ENCODE results near the gene GREM1.

GREM1 gene

GRCh38 chr15:32717426-32718226, at the start of gene GREM1:
TSS of gene GREM1 (plus strand) at chr15:32718004. CDS start at chr15:32730691, 12,687 bp downstream.
- DNase-seq (ENCODE audit: low read depth in 2 of 2): no peak

DNA sequence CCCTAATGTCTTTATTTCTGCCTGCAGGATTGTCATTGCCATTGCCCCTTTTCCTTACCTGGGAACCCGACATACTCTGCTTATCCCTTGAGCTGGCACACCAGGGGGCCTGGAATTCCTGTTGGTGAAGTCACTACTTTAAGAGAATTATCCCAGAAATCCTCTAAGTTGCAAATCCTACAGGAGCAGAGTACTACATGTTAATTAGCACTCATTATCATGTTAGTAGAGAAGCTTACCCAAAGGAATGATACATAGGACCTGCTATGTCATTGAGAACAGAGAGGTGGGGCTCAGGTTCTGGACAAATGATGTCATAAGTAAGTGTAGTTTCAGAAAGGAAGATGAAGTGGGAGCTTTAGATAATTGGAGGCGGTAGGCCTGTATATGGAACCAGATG, 48.9 kb upstream of the GREM1 start:
- DNase-seq (ENCODE audit: low read depth in 2 of 2): no peak

DNA sequence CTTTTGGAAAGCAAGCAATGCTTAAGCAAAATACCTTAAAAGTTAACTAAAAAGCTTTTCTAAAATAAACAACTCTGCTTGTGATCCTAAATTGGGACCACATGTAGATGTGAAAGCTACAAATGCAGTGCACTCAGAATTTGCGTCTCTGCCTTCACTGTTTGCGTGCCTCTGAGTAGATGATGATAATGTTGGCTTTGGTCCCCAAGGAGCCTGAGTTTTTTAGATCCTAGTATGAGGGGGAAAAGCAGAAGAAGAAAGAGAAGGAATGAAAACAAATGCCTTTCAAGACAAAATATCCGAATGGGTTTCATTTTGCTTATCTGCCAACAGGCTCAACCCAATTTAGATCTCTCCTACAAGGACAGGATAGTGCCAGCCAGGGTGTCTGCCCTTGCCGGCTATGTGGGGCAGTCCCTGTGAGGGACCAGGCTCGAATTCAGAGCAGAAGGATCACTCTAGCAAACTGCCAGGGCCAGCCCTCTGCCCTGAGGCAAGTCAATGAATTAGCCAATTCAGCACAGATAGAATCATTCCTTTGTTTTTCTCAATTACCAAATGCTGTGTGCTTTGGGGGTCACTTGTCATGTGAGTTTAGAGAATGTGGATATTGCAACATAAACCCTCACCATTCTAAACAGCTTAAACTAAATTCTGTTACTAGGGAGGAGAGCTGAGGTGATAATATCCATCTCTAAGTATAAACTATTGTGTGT, 47.8 kb upstream of the GREM1 start:
- DNase-seq (ENCODE audit: low read depth in 2 of 2): no peak

GRCh38 chr15:32670623-32671022, 47.2 kb upstream of the GREM1 start:
- DNase-seq (ENCODE audit: low read depth in 2 of 2): no peak

DNA sequence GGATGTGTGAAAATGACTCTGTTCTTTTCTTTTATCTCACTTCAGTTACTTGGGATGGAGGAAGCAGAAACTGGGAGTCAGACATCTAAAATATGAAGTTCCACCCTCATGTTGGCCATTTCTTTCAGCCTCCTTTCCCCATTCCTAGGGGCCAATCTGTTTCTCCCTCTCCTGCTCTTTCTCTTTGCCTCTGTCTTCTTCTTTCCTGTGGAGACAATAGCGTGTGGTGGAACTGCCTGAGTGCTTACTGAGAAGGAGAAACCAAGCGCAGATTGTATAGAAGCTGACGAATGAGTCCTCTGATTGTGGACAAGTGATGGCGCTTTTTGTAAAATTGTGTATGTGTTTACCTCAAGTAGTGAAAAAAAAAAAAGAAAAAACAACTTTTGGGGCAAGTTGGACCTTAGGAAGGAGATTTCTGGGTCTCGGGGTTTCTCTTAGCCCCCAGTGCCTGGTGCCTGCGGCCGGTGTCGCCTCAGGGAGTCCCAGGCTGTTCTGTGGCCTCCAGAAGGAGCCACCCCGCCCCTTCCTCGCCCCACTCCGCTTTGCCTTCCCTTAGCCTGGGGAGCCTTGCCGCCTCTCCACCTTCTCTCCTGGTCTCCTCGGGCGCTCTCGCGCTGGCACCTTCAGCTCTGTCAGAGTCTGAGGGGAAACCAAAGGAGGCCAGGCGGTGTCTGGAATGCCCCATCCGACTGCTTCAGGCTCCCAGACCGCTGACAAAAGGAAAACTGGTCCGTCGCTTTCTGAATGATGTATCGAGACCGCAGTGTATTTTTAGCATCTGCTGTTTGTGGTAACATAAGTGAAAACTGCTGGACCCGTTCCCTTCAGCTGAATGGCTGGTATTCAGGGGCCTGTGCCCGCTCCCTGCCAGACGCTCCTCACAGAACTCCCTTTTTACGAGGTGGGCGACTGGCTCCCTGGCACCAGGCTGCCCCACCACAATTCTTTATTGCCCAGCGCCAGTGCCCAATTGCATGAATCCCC, 46.2 kb upstream of the GREM1 start:
- DNase-seq (ENCODE audit: low read depth in 2 of 2): no peak

DNA sequence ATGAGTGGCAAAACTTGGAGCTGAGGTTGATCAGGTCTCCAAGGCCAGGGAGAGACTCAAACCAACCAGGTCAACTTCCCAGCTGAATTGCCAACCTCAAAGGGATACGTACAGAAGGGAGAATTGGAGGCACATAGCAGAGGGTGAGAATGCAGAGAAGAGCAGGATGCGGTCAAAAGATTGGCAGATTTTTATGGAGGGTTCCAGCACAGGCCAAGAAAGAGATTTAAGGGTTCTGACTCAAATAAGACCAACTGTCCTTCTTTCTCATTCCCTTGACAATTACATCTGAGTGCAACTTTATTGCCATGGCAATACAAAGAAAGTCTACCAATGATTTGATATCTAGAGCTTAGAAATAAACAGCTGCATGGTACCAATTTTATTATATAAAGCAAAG, 43.1 kb upstream of the GREM1 start:
- no peak for DNase-seq (ENCODE audit: low read depth in 2 of 2)

- DNase-seq (ENCODE audit: low read depth in 2 of 2): no peak
Observed at GRCh38 chr15:32675466-32675865, 42.3 kb upstream of the GREM1 start.

- DNase-seq (ENCODE audit: low read depth in 2 of 2): no peak
Observed at GRCh38 chr15:32676169-32676568, 41.6 kb upstream of the GREM1 start.

DNA sequence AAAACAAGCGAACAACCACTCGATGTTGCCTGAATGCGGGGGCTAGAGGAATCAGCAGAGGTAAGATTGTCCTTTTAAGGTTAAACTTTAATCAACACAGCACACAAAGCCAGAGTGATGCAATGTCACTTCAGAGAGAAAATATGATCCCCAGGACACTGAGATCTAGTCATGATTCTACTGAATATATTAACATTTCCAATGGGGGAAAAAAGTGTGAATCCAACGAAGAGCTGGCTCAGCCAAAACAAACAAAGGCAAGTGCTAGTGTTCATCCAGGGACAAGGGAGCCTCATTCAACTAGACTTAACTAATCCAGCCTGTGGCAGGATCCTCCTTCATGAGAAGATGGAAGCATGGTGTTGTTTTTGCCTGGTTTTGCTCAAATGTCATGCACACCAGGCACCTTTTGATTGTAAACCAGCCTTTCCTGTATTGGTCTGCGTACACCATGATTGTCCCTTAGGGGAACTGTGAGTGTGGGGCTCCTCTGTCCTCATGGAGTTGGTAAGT, 40.5 kb upstream of the GREM1 start:
- no peak for DNase-seq (ENCODE audit: low read depth in 2 of 2)

GRCh38 chr15:32679298-32679690, 38.5 kb upstream of the GREM1 start:
- DNase-seq (ENCODE audit: low read depth in 2 of 2): no peak

DNA sequence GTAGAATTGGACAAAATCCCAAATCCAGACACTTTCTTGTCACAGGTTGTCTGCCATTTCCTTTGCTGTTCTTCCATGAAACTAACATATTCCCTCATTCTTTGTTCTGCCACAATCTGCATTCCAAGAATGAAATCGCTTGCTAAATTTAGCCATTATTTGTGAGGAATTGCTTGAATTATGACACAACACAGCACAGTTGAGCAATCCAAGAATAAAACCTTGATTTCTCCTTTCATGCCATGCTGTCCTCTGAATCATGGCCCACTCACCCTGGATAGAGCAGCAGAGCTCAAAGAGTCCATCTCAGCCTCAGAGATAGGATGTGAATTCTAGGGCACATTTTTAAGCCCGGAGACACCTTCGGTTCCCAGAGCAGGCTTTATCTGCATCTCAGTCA, 35.2 kb upstream of the GREM1 start:
- no peak for DNase-seq (ENCODE audit: low read depth in 2 of 2)

DNA sequence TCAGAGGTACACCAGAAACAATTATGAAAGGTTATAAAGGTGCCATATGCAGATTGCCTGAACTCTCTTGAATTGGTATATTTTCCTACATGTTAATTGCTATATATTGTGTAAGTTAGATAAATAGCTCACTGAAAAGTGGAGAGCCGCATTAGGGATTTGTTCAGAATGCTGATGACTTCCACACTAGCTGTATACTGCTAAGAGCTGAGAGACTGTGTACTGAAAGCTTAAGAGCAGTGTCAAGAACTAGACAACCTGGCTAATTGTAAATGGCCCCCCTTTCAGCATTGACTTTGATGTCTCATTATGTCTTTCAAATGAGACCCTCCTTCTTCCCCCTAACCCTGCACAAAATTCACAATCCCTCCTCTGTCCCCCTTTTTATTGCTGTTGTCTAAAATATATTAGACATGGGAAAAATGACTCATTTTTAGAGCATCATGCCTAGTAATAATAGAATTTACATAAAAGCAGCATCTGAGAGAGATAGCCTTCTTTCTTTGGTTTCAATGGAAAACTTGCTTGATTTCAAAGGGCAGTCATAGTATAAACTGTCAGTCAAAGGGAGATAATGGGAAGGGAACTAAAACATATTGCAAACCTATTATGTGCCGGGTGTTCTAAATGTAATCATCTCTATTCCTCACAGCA, 34.7 kb upstream of the GREM1 start:
- DNase-seq (ENCODE audit: low read depth in 2 of 2): no peak

- DNase-seq (ENCODE audit: low read depth in 2 of 2): no peak
Observed at GRCh38 chr15:32683906-32684584, 33.8 kb upstream of the GREM1 start.

DNA sequence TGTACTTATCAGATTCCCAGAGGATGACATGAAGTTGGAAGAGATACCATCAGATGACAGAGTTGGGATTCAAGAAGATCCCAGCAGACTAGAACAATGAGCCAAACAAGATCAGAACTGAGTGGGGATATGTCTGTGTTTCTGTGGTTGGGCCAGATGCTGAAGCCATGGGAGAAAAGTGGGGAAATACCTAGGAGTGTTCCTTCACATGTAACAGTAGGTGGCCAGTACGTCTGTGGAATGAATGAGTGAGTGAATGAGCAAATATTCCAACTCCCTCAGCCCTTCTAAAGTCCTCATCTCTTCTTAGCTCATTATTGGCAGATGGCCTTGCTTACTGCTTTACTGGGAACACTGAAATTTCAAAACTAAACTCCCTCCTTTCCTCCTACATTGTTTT, 32.2 kb upstream of the GREM1 start:
- DNase-seq (ENCODE audit: low read depth in 2 of 2): no peak

DNA sequence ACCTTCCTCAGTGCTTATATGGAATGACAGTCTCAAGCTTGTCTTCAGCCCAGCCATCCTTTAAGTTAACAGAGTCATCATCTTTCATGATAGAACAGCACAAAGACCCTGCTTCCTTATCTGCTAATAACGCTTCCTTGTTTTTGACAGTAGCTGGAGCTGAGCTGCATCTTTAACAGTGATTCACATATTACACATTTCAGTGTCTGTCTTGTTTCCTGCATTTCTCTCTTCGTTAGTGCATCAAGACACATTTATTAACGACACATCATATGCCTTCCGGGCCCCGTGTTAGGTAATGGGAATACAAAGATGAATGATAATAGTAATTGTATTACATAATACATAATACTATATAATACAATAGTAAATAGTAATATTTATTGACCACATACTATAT, 30.2 kb upstream of the GREM1 start:
- no peak for DNase-seq (ENCODE audit: low read depth in 2 of 2)

GRCh38 chr15:32688151-32688639, 29.6 kb upstream of the GREM1 start:
- DNase-seq (ENCODE audit: low read depth in 2 of 2): no peak

DNA sequence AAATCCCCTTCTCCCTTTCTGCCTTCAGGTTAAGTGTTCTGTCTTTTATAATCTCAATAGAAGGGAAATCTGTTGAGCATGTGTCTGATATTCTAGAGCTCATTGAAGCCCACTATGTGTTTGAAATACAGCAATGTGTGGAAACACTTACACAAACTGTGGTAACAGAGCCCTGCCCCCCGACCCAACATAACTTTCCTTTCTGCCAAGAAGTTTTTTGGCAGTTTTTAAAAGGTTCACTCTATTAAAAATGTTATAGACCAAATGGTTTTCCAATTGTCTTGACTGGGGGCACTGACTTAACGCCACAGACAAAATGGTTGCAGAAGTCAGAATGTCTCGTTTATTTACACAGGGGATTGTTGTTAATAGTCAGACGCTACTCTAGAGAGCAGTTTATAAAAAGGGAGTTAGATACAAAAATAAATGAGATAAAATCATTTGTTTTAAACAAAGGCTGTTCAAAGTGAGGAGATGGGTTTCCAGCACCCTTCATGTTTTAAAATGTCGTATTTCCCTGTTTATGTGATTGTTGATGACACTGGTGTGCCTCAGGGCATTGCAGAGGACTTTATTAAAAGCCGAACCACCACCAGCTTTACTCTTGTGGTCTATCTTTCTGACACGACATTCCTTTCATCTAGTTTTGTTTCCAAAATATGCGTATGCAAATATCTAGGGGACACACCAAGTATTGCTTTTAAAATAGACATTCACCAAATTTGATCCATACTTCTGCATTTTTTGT, 26.7 kb upstream of the GREM1 start:
- no peak for DNase-seq (ENCODE audit: low read depth in 2 of 2)

GRCh38 chr15:32691689-32692038, 26.1 kb upstream of the GREM1 start:
- DNase-seq (ENCODE audit: low read depth in 2 of 2): no peak

GRCh38 chr15:32692286-32692685, 25.5 kb upstream of the GREM1 start:
- DNase-seq (ENCODE audit: low read depth in 2 of 2): no peak

Data from stimulated activated CD4-positive, alpha-beta T cell treated with anti-CD3 and anti-CD28 coated beads, Interleukin-1b, Interleukin-23, amount 100 ng/mL, for 1 hour (primary cell).